Measurements from ENCODE around the gene UHRF1. TPM values are rescaled to one million over a fixed set of nuclear protein-coding genes. Genes with fewer than 3 reads are reported as not detected.
A peak's percentile ranks its signal among the peaks of the same experiment; 100 is the strongest.

UHRF1 gene
- total RNA-seq, 1 donor, result 7.6 TPM

GRCh38 chr19:4910594-4911281 lies 1.4 kb downstream of the UHRF1 start:
- TF ChIP-seq CTCF (IDR thresholded peaks at IDR 0.05; ENCODE audit: extremely low read depth, low read depth, low read length), result no peak
- Histone ChIP-seq H3K36me3 (ENCODE audit: insufficient read depth, low read length) (peaks cover 7% of the 10 kb centered on the region), H3K4me2 (ENCODE audit: insufficient read depth, low read length) (peak overlapping the region; percentile 96), H3K79me2 (ENCODE audit: insufficient read depth, low read length) (peaks cover 34% of the 10 kb centered on the region), H2AFZ (ENCODE audit: low read length) (peak overlapping the region; percentile 92), H3K27ac (ENCODE audit: low read depth, low read length) (peak overlapping the region; percentile 92), H3K4me1 (ENCODE audit: insufficient read depth, low read length) (peaks cover 45% of the 10 kb centered on the region), H3K4me3 (ENCODE audit: insufficient read depth, low read length) (peak overlapping the region; percentile 81), H3K27me3 (ENCODE audit: insufficient read depth, low read length) (no peaks in the 10 kb centered on the region), H3K9me3 (ENCODE audit: low read depth, low read length) (no peaks in the 10 kb centered on the region), H4K20me1 (ENCODE audit: insufficient read depth, low read length) (no peaks in the 10 kb centered on the region)
- peak; percentile 91 for DNase-seq (ENCODE audit: insufficient read length, low spot score, missing footprints)

GRCh38 chr19:4911314-4911713 lies 2.0 kb downstream of the UHRF1 start:
- H4K20me1 ChIP-seq (ENCODE audit: insufficient read depth, low read length), result no peaks in the 10 kb centered on the region
- no peaks in the 10 kb centered on the region for H3K9me3 ChIP-seq (ENCODE audit: low read depth, low read length)
- peak; percentile 68 for DNase-seq (ENCODE audit: insufficient read length, low spot score, missing footprints)
- peak overlapping the region; percentile 96 for H3K4me2 ChIP-seq (ENCODE audit: insufficient read depth, low read length)
- peaks cover 7% of the 10 kb centered on the region for H3K36me3 ChIP-seq (ENCODE audit: insufficient read depth, low read length)
- peak overlapping the region; percentile 81 for H3K4me3 ChIP-seq (ENCODE audit: insufficient read depth, low read length)
- TF ChIP-seq CTCF (IDR thresholded peaks at IDR 0.05; ENCODE audit: extremely low read depth, low read depth, low read length), result no peak
- peaks cover 40% of the 10 kb centered on the region for H3K79me2 ChIP-seq (ENCODE audit: insufficient read depth, low read length)
- peak overlapping the region; percentile 92 for H2AFZ ChIP-seq (ENCODE audit: low read length)
- H3K27me3 ChIP-seq (ENCODE audit: insufficient read depth, low read length), result no peaks in the 10 kb centered on the region
- peak overlapping the region; percentile 92 for H3K27ac ChIP-seq (ENCODE audit: low read depth, low read length)
- peaks cover 49% of the 10 kb centered on the region for H3K4me1 ChIP-seq (ENCODE audit: insufficient read depth, low read length)

- H3K36me3 ChIP-seq (ENCODE audit: insufficient read depth, low read length), result peaks cover 7% of the 10 kb centered on the region
- H3K4me3 ChIP-seq (ENCODE audit: insufficient read depth, low read length), result peak overlapping the region; percentile 81
- peak; percentile 89 for TF ChIP-seq CTCF (IDR thresholded peaks at IDR 0.05; ENCODE audit: extremely low read depth, low read depth, low read length)
- peaks cover 47% of the 10 kb centered on the region for H3K79me2 ChIP-seq (ENCODE audit: insufficient read depth, low read length)
- no peaks in the 10 kb centered on the region for H4K20me1 ChIP-seq (ENCODE audit: insufficient read depth, low read length)
- H3K4me1 ChIP-seq (ENCODE audit: insufficient read depth, low read length), result peaks cover 49% of the 10 kb centered on the region
- no peaks in the 10 kb centered on the region for H3K9me3 ChIP-seq (ENCODE audit: low read depth, low read length)
- H3K27me3 ChIP-seq (ENCODE audit: insufficient read depth, low read length), result no peaks in the 10 kb centered on the region
- peak overlapping the region; percentile 92 for H3K27ac ChIP-seq (ENCODE audit: low read depth, low read length)
- peak overlapping the region; percentile 92 for H2AFZ ChIP-seq (ENCODE audit: low read length)
- peak overlapping the region; percentile 96 for H3K4me2 ChIP-seq (ENCODE audit: insufficient read depth, low read length)
- DNase-seq (ENCODE audit: insufficient read length, low spot score, missing footprints), result peak; percentile 100
Measured at GRCh38 chr19:4911786-4912672, 2.7 kb downstream of the UHRF1 start.

Data from osteoblast (primary cell).